ENCODE data around the gene DIO1. TPM values are rescaled to one million over a fixed set of nuclear protein-coding genes. Genes with fewer than 3 reads are reported as not detected.

Gene DIO1
- total RNA-seq, 4 donors from 2014 or later, result not detected

- no peak for TF ChIP-seq CTCF (IDR thresholded peaks at IDR 0.05; ENCODE audit: low read depth)
Observed at GRCh38 chr1:53869454-53870117, 24.4 kb upstream of the DIO1 start.

GRCh38 chr1:53871221-53871620 is 22.8 kb upstream of the DIO1 start:
- TF ChIP-seq CTCF (IDR thresholded peaks at IDR 0.05; ENCODE audit: low read depth), result no peak

DNA sequence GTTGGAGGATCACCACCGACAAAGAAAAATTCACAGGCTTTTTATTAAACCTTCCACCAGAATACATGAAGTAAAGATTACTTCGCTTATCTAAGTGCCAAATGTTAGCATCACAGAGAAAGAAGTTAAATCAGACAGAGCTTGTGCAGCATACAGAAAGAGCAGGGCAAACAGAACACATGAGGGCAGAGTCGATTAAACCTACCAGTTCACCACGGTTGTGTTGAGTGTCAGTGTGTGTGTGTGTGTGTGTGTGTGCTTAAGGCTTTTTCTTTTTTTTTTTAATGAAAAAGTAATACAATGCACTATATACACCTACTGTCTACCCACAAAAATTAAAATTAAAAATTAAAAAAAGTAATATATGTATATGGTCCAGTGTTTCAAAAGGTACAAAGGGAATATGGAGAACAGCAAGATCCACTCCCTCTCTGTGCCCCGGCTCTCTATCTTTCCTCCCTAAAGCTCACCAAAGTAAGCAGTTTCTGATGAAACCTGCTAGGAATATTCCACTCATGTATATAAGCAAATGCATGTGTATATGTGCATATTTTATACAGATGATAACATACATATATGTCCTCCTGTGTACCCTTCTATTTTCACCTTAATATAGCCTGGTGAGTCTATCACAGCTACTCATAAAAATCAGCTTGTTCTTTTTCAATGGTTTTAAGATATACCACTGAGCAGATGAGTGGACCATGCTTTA is 22.1 kb upstream of the DIO1 start:
- TF ChIP-seq CTCF (IDR thresholded peaks at IDR 0.05; ENCODE audit: low read depth), result no peak

DNA sequence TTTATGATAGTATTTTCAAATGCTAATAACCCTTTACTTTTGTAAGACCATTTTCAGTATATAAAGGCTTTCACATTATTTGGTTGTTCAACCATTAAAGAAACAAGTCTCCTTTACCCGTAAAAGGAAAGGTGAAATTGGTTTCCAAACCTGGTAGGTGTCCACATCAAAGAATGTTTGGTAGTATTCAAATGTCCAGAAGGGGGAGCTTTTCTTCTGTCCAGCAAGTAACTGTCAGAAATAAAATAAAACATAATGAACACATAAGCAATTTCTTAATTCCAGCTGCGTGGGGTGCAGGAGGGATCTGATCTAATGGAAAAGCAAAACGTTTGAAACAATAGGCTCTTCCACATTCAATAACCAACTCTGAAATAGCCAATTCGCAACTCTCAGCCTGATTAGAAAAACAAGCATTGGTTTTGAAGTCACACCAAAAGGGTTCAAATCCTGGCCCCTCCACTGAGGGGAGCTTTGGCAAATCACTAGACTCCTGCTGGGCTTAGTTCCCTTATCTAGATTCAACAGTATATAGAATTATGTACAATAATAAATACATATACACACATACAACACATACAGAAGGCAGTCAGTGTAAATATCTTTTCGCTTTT is 15.4 kb upstream of the DIO1 start:
- TF ChIP-seq CTCF (IDR thresholded peaks at IDR 0.05; ENCODE audit: low read depth), result no peak

DNA sequence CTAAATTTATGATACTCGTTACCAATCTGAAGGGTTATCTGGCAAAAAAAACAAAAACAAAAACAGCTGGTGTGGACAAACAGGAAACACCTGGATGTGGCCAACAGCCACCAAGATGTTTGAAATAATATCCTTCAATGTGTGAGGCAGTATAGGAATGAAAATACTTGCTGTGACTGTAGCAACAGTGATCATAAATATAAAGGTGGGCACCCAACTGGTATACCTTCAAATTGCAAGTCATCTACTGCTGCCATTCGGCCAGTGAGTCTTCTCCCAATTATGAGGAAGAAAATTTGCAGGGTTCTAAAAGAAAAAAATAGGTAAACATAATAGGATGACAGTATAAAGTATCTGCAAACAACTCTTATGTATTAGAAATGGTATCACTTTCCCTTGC is 5.3 kb upstream of the DIO1 start:
- TF ChIP-seq CTCF (IDR thresholded peaks at IDR 0.05; ENCODE audit: low read depth), result no peak

DNA sequence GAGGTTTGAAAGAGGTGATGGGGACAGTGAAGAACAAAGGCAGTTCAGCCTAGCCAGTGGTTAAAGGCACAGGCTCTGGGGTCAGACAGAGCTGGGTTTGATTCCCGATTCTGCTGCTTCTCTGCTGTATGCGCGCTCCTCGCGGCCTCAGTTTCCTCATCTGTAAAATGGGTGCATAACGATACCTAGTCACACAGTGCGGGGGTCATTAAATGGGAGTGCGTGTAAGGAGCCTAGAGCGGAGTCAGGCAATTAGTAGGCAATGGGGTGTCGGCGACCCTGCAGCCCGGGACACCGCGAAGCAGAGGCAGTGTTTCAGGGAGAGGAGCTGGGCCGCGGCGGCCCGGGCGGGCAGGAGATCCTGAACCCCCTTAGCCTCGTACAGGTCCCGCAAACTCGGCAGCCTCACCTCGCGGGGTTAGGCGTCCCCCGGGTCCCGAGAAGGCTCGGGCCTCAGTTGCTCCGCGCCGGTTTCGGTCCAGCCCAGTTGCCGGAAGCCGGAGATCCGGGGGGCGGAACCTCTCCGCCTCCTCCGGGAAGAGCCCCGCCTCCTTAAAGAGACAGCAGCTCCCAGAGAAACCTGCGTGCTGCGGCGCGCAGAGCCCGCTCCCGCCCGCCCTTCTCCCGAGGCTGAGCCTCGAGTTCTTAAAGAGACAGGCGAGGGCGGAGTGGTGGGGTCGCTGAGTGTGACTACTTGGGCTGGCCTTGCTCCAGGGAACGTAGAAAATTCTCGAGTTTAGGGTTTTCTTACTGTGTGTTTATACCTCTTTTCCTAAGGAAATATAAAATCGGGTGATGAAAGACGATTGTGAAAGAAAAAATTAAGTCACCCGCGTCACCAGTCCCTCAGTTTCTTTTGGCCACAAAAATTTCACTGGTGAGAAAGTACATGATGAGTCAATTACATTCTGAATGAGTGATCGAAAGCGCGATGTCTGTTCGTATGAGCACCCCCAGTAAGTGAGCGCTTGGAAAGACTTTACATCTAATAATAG is 4.4 kb upstream of the DIO1 start, which contains the start of gene YIPF1:
YIPF1 (minus strand) TSS at position 494 of the 995 bp plus-strand sequence. CDS start 860 bp downstream, outside the sequence.
- no peak for TF ChIP-seq CTCF (IDR thresholded peaks at IDR 0.05; ENCODE audit: low read depth)

Data from subcutaneous adipose tissue (tissue), 4 donors.